Panc1 (cell line): ENCODE results near the gene ANKRD53.

ENCODE experiments used
- CTCF ChIP-seq: fragments of 450-650 bp; IDR thresholded peaks from 2 replicates; pipeline ENCODE4 v1.5.1; 2017; ENCODE audit warnings: mild to moderate bottlenecking
- POLR2AphosphoS5 ChIP-seq: IDR thresholded peaks from 2 replicates; pipeline ENCODE4 v1.6.1; 2012; ENCODE audit warnings: mild to moderate bottlenecking, low read depth, low read length, moderate library complexity
- REST ChIP-seq, 2 experiments: IDR thresholded peaks; 2 replicates each; pipeline ENCODE4 v1.6.1; 2011 to 2012; ENCODE audit warnings: low read depth in 2 of 2, control low read depth in 1 of 2, low read length in 1 of 2, mild to moderate bottlenecking in 1 of 2, moderate library complexity in 1 of 2; ENCODE audit not compliant: insufficient read depth in 1 of 2
- SIN3A ChIP-seq: IDR thresholded peaks from 2 replicates; pipeline ENCODE4 v1.6.1; 2012; ENCODE audit warnings: low read depth, mild to moderate bottlenecking, low read length, moderate library complexity, borderline replicate concordance; ENCODE audit not compliant: insufficient read depth
- TCF7L2 ChIP-seq: IDR thresholded peaks from 2 replicates; pipeline ENCODE4 v1.6.1; 2011; ENCODE audit warnings: mild to moderate bottlenecking, low read depth, low read length, inconsistent platforms

GRCh38 chr2:70984576-70985282, 6.3 kb downstream of the ANKRD53 start:
- TF ChIP-seq REST (IDR thresholded peaks at IDR 0.05; ENCODE audit: insufficient read depth in 1 of 2, low read depth in 2 of 2, low read length in 1 of 2) (no peak), CTCF (peak; percentile 85), POLR2AphosphoS5 (no peak), SIN3A (no peak), TCF7L2 (no peak)
